SJCRH30 (cell line): ENCODE measurements around the gene EPC2. TPM values are rescaled to one million over a fixed set of nuclear protein-coding genes. Genes with fewer than 3 reads are reported as not detected.
"Not testable (repeated sequence)": the region's sequence is repeated elsewhere in the genome, so short reads cannot be mapped to it uniquely, and the experiment has no call there.

ENCODE experiments used
- DNase-seq, 2 experiments: peaks; one replicate each; pipeline ENCODE4 v3.0.0-alpha.2; 2015 to 2020
- H3K27ac ChIP-seq: fragments of 250-450 bp; sonication (Bioruptor Pico); 2 replicates; pipeline ENCODE4 v1.5.1; 2020; ENCODE audit warnings: mild to moderate bottlenecking, moderate library complexity
- H3K27me3 ChIP-seq: fragments of 250-450 bp; sonication (Bioruptor Pico); 2 replicates; pipeline ENCODE4 v1.5.1; 2020; ENCODE audit warnings: mild to moderate bottlenecking, moderate library complexity
- H3K36me3 ChIP-seq: fragments of 250-450 bp; sonication (Bioruptor Pico); 2 replicates; pipeline ENCODE4 v1.5.1; 2020; ENCODE audit warnings: mild to moderate bottlenecking, moderate library complexity
- H3K4me1 ChIP-seq: fragments of 250-450 bp; sonication (Bioruptor Pico); 2 replicates; pipeline ENCODE4 v1.5.1; 2020; ENCODE audit warnings: mild to moderate bottlenecking, moderate library complexity
- H3K4me3 ChIP-seq: fragments of 250-450 bp; sonication (Bioruptor Pico); 2 replicates; pipeline ENCODE4 v1.5.1; 2020; ENCODE audit warnings: mild to moderate bottlenecking, moderate library complexity
- H3K9me3 ChIP-seq: fragments of 250-450 bp; sonication (Bioruptor Pico); replicated peaks from 2 replicates; pipeline ENCODE4 v1.5.1; 2020; ENCODE audit warnings: mild to moderate bottlenecking, moderate library complexity
- total RNA-seq: library from RNA; depleted of rRNA; stranded (reverse); fragments of >200 nt; shearing (Covaris generic); gene quantifications from 2 replicates; pipeline ENCODE4 v1.2.3, GENCODE V29; 2014

Gene EPC2
- total RNA-seq, 1 experiment from 2014 or later: 33.1 TPM

DNA sequence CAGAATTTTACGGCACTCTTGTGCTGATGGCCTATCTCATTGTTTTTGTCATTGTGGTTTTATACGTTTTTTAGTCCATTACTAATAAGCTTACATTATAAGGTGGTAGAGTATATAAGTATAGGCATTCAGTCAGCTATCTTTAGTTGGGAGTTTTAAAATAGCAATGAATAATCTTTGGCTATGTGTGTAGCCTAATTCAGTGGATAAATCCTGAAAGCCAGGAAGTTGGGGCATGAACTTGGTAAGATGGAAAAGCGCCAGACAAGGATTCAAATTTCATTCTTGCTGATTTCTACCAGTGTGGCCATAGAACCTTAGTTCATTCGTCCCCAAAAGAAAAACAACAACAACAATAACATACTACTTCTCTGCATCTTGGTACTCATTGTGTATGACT, 31.2 kb downstream of the EPC2 start:
- no peaks in the 10 kb centered on the region for H3K4me1 ChIP-seq
- H3K9me3 ChIP-seq: no peaks in the 10 kb centered on the region; the same call in 1 of the 2 replicates
- no peak overlapping the region for H3K4me3 ChIP-seq
- H3K27ac ChIP-seq: no peak overlapping the region
- DNase-seq: peak in 1 of 2 experiments; percentile 26
- H3K27me3 ChIP-seq: no peaks in the 10 kb centered on the region
- H3K36me3 ChIP-seq: no peaks in the 10 kb centered on the region; the same call in 1 of the 2 replicates

- H3K36me3 ChIP-seq, H3K4me1 ChIP-seq, H3K4me3 ChIP-seq, H3K9me3 ChIP-seq, H3K27me3 ChIP-seq, DNase-seq, H3K27ac ChIP-seq: not testable (repeated sequence)
These were observed 34.0 kb downstream of the EPC2 start for GRCh38 chr2:148678302-148679179.

DNA sequence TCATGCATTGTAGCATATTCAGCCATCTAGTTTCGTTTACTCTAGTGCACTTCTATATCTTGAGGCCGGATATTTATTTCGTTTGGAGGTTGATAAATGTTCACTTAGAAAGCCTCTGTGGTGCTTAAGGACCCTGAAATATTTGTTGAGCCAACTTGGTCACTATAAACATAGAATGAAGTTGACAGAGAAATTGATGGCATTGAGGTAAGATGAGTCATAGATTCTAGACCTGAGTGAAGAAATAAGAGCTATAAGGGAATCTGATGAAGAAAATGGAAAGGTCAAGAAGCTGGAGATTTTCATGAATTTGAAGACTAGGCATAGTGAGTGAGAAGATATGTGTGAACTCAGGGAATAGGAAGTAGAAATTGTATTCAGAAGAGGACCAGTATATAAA, 35.9 kb downstream of the EPC2 start:
- Histone ChIP-seq H3K27ac (no peak overlapping the region), H3K4me3 (no peak overlapping the region), H3K9me3 (no peaks in the 10 kb centered on the region; the same call in 1 of the 2 replicates), H3K27me3 (no peaks in the 10 kb centered on the region), H3K36me3 (no peaks in the 10 kb centered on the region), H3K4me1 (no peaks in the 10 kb centered on the region)
- DNase-seq: no peak

GRCh38 chr2:148681443-148681842, 36.9 kb downstream of the EPC2 start:
- DNase-seq: no peak

GRCh38 chr2:148681862-148682261, 37.3 kb downstream of the EPC2 start:
- not testable (repeated sequence) for H3K36me3 ChIP-seq, H3K27me3 ChIP-seq, DNase-seq, H3K4me1 ChIP-seq, H3K4me3 ChIP-seq, H3K9me3 ChIP-seq, H3K27ac ChIP-seq

More at GRCh38 chr2:148681443-148681842, 36.9 kb downstream of the EPC2 start:
- Histone ChIP-seq H3K36me3 (no peaks in the 10 kb centered on the region), H3K9me3 (no peaks in the 10 kb centered on the region; the same call in 1 of the 2 replicates), H3K27ac (no peak overlapping the region), H3K4me3 (no peak overlapping the region), H3K27me3 (no peaks in the 10 kb centered on the region), H3K4me1 (no peaks in the 10 kb centered on the region)

DNA sequence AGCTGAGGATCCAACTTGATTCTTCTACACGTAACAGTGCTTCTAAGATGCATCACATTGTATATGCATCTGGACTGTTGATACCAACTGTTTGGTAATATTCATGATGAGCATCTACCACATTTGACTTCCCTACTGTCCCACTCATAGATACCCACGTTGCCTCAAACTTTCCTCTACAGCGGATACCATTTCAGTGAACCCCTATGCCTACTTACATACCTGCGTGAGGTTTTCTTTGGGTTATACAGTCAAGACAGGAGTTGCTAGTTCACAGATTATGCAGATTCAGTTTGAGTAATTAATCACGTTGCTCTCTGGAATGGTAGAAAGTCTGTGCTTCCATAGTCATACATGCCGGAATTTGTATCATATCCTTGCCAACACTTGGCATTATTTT, 40.0 kb downstream of the EPC2 start:
- H3K27ac ChIP-seq: no peak overlapping the region
- DNase-seq: no peak
- no peaks in the 10 kb centered on the region for H3K9me3 ChIP-seq
- H3K36me3 ChIP-seq: no peaks in the 10 kb centered on the region; the same call in 1 of the 2 replicates
- H3K4me1 ChIP-seq: no peaks in the 10 kb centered on the region
- no peak overlapping the region for H3K4me3 ChIP-seq
- no peaks in the 10 kb centered on the region for H3K27me3 ChIP-seq

- Histone ChIP-seq H3K9me3 (no peaks in the 10 kb centered on the region; the same call in 1 of the 2 replicates), H3K4me1 (no peaks in the 10 kb centered on the region), H3K36me3 (peaks cover 13% of the 10 kb centered on the region), H3K27ac (no peak overlapping the region), H3K27me3 (no peaks in the 10 kb centered on the region), H3K4me3 (no peak overlapping the region)
- no peak for DNase-seq
These were observed 43.0 kb downstream of the EPC2 start for GRCh38 chr2:148687543-148687942.

GRCh38 chr2:148688011-148688410, 43.5 kb downstream of the EPC2 start:
- not testable (repeated sequence) for H3K9me3 ChIP-seq, DNase-seq, H3K4me1 ChIP-seq

DNA sequence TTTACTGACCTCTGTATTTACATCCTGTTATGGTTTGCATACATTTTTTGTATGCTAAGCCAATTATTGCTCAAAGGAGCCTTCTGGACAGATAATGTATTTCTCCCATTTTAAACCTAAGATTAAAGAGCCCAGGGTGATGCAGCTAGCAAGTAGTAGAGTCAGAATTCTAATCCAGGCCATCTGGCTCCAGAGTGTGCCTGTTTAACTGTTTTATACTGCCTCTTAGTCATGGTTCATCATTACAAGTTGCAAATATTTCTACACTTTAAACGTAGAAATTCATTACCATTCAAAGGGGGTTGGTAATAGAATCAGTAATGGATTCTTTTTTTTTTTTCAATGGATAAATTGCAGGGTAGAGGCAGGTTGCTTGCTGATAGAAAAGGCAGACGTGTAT, 52.4 kb downstream of the EPC2 start:
- DNase-seq: no peak
- Histone ChIP-seq H3K27me3 (no peaks in the 10 kb centered on the region), H3K4me3 (no peak overlapping the region), H3K27ac (no peak overlapping the region), H3K9me3 (peaks cover 5% of the 10 kb centered on the region; the same call in 1 of the 2 replicates), H3K36me3 (peaks cover 19% of the 10 kb centered on the region), H3K4me1 (no peaks in the 10 kb centered on the region)

More at GRCh38 chr2:148688011-148688410, 43.5 kb downstream of the EPC2 start:
- H3K27me3 ChIP-seq, H3K4me3 ChIP-seq, H3K27ac ChIP-seq: not testable (repeated sequence)
- H3K36me3 ChIP-seq: peaks cover 17% of the 10 kb centered on the region

- DNase-seq: no peak
- peaks cover 15% of the 10 kb centered on the region for H3K36me3 ChIP-seq
- H3K4me3 ChIP-seq: no peak overlapping the region
- H3K9me3 ChIP-seq: peaks cover 13% of the 10 kb centered on the region; the same call in 1 of the 2 replicates
- H3K4me1 ChIP-seq: no peaks in the 10 kb centered on the region
- H3K27me3 ChIP-seq: no peaks in the 10 kb centered on the region
- H3K27ac ChIP-seq: no peak overlapping the region
These were observed 55.3 kb downstream of the EPC2 start for GRCh38 chr2:148699830-148700229.

- Histone ChIP-seq H3K27me3 (no peaks in the 10 kb centered on the region), H3K4me3 (no peak overlapping the region), H3K27ac (no peak overlapping the region), H3K36me3 (peaks cover 17% of the 10 kb centered on the region), H3K4me1 (no peaks in the 10 kb centered on the region), H3K9me3 (peaks cover 14% of the 10 kb centered on the region; the same call in 1 of the 2 replicates)
- DNase-seq: no peak
These were observed 56.5 kb downstream of the EPC2 start for GRCh38 chr2:148701039-148701438.

GRCh38 chr2:148701877-148702276, 57.3 kb downstream of the EPC2 start:
- H3K27ac ChIP-seq: no peak overlapping the region
- no peak for DNase-seq
- no peak overlapping the region for H3K4me3 ChIP-seq
- H3K9me3 ChIP-seq: peaks cover 15% of the 10 kb centered on the region
- H3K36me3 ChIP-seq: peaks cover 18% of the 10 kb centered on the region
- H3K4me1 ChIP-seq: no peaks in the 10 kb centered on the region
- H3K27me3 ChIP-seq: no peaks in the 10 kb centered on the region

DNA sequence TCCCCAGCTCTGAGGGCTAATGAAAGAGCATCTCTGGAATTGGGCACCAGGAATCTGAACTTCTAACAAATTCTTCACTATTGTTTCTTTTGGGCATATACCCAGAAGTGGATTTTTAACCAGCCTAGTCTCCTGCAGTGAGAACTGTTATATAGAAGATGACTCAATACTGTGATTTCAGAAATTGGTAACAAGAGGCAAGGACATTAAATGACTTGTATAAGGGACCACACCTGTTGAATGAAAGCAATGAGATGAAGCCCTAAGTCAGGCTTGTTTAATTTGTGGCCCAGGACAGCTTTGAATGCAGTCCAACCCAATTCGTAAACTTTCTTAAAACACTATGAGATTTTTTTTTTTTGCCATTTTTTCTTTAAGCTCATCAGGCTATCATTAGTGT, 57.9 kb downstream of the EPC2 start:
- DNase-seq: no peak
- H3K27ac ChIP-seq: no peak overlapping the region
- H3K36me3 ChIP-seq: peaks cover 18% of the 10 kb centered on the region
- no peak overlapping the region for H3K4me3 ChIP-seq
- H3K4me1 ChIP-seq: no peaks in the 10 kb centered on the region
- H3K27me3 ChIP-seq: no peaks in the 10 kb centered on the region
- peaks cover 15% of the 10 kb centered on the region for H3K9me3 ChIP-seq

- H3K9me3 ChIP-seq: peaks cover 15% of the 10 kb centered on the region
- no peaks in the 10 kb centered on the region for H3K4me1 ChIP-seq
- no peak overlapping the region for H3K27ac ChIP-seq
- no peak overlapping the region for H3K4me3 ChIP-seq
- DNase-seq: no peak
- peaks cover 18% of the 10 kb centered on the region for H3K36me3 ChIP-seq
- H3K27me3 ChIP-seq: no peaks in the 10 kb centered on the region
These were observed 59.7 kb downstream of the EPC2 start for GRCh38 chr2:148704247-148704646.

GRCh38 chr2:148716378-148716920, 71.9 kb downstream of the EPC2 start:
- H3K27ac ChIP-seq: no peak overlapping the region
- no peak overlapping the region for H3K4me3 ChIP-seq
- no peak for DNase-seq
- no peaks in the 10 kb centered on the region for H3K27me3 ChIP-seq
- H3K4me1 ChIP-seq: peaks cover 33% of the 10 kb centered on the region
- H3K9me3 ChIP-seq: 0 out of 2 replicates have a peak, but pooled peaks cover 3% of the 10 kb centered on the region
- peaks cover 6% of the 10 kb centered on the region; the same call in 1 of the 2 replicates for H3K36me3 ChIP-seq
